ENCODE data around the gene ELMO3.

The ELMO3 gene

DNA sequence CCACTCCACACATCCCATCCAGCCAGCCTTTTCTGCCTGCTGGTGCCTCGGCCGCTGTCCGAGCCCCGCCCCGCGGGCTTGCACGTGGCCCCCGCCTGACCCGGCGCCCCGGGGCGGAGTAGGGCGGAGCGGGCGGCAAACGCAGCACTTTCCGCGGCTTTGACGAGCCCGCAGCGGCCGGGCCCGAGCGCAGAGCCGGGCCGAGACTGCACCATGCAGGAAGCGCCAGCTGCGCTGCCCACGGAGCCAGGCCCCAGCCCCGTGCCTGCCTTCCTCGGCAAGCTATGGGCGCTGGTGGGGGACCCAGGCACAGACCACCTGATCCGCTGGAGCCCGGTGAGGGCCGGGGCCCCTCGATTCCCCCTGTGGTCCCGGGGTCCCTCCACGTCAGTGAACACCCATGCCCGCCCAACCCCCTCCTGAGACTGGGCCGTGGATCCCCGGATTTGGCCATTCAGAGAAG lies 34.3 kb upstream of the ELMO3 start, which contains the start of gene HSF4:
Gene HSF4 (plus strand): TSS at position 147 of the 463 bp plus-strand sequence. CDS start 67 bp downstream, at position 214.
- no peak for DNase-seq

DNA sequence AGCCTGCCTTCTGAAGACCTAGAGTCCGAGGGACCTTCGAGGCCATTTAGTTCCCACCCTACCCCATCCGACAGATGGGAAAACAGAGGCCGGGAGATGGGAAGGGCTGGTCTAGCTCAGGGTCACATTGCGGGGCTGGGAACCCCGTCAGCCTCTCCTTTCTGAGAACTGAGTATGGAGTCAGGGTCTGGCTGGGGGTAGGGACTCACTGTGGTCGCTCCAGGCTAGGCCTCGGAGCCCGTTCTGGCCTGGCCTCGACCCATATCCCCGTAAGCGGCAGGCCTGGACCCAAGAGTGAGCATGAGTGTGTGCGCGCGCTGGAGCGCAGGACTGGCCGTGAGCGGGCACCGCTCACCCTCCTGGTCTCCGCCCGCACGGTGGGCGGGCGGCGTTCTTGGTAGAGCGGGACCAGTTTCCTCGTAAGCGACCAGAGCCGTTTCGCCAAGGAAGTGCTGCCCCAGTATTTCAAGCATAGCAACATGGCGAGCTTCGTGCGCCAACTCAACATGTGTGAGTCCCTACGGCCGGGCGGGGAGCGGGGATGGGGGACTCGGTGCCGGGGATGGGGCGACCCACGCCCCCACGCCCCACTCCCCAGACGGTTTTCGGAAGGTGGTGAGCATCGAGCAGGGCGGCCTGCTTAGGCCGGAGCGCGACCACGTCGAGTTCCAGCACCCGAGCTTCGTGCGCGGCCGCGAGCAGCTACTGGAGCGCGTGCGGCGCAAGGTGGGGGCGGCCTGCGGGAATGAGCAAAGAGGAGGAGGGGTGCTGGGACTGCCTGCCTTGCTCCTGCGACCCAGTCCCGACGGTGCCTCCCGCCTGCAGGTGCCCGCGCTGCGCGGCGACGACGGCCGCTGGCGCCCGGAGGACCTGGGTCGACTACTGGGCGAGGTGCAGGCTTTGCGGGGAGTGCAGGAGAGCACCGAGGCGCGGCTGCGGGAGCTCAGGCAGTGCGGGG lies 33.5 kb upstream of the ELMO3 start:
- DNase-seq: no peak

DNA sequence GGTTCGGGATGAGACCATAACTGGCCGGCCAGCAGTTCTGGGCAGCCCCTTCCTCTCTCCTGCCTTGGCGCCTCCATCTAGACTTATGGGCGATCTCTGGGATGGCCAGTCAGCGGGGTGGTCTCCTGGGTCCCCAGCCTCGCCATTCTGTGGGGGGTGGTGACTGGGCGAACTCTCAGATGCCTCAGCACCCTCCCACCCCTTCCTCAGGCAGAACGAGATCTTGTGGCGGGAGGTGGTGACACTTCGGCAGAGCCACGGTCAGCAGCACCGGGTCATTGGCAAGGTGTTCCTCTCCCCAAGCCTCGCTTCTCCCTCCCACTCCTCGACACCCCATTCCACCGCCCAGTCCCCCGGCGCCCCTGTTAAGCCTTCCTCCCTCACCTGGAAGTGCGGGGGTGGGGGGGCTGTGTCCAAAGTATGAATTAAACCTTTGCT lies 32.8 kb upstream of the ELMO3 start:
- DNase-seq: no peak

DNA sequence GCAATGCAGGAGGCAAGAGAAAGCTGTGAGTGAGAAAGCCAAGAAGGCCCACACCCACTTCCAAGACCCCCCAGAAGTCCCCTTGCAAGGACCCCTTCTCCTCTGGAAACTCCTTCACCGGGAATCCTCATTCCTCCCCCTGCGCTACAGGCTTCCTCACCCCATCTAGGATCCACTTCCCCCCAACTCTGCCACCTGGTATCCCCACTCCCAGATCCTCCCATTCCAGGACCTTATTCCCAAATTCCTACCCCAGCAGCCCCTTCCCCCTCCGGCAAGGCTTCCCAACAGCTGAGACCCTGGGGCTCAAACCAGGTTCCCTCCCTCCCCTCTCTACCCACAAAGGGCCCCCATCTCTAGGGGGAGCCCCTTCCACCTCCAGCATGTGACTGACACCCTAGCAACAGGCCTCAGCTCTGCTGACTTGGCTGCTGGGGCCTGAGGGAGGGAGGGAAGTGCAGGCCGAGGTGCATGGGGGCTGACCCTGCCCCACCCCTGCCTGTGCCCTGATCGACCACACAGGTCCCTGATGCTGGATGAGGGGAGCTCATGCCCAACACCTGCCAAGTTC lies 32.2 kb upstream of the ELMO3 start:
- DNase-seq: no peak

DNA sequence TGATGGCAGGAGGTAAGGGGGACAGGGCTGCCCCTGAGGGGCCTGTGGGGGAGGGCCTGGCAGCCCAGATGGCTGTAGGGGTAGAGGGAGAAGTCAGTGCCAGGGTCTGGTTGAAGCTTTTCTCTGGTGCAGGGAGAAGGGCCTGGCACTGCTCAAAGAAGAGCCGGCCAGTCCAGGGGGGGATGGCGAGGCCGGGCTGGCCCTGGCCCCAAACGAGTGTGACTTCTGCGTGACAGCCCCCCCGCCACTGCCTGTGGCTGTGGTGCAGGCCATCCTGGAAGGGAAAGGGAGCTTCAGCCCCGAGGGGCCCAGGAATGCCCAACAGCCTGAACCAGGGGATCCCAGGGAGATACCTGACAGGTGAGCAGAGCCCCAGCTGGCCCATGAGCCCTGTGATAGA lies 31.3 kb upstream of the ELMO3 start:
- DNase-seq: no peak

DNA sequence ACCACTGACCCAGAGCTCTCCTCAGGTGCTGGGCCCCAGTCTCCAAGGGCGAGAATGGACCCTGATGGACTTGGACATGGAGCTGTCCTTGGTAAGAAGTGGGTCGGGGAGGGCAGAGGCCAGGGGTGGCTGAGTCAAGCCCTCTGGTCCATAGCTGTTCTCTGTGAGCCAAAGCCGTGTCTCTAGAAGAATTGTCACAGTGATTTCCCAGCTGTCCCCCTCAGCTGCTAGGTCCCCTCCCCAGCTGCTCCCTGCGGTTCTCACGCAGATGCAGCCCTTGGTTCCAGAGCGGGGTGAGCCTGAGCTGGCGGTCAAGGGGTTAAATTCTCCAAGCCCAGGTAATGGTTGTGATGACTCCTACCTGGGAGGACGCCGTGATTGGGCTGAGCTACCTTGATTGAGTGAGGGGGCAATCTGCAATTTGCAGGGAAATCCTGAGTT lies 29.9 kb upstream of the ELMO3 start:
- no peak for DNase-seq

DNA sequence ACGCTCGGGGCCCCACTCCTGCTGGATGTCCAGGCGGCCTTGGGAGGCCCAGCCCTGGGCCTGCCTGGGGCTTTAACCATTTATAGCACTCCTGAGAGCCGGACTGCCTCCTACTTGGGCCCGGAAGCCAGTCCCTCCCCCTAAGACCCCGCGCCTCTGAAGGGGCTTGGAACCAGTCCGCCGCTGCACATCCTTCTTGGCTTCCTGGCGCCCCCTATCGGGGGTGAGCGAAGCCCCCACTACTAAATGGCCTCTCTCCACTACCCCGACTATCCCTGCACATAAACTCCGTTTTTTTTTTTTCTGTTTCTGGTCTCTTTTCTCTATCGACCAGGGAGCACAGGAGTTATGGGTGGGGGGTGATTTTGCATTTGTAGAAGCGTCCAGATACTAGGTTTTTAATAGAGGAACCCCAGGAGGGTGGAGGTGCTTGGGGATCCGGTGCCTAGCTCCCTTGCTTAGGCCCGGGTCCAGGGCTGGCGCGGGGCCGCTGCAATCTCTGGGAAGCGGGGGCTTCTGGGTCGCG lies 29.2 kb upstream of the ELMO3 start:
- DNase-seq: no peak

DNA sequence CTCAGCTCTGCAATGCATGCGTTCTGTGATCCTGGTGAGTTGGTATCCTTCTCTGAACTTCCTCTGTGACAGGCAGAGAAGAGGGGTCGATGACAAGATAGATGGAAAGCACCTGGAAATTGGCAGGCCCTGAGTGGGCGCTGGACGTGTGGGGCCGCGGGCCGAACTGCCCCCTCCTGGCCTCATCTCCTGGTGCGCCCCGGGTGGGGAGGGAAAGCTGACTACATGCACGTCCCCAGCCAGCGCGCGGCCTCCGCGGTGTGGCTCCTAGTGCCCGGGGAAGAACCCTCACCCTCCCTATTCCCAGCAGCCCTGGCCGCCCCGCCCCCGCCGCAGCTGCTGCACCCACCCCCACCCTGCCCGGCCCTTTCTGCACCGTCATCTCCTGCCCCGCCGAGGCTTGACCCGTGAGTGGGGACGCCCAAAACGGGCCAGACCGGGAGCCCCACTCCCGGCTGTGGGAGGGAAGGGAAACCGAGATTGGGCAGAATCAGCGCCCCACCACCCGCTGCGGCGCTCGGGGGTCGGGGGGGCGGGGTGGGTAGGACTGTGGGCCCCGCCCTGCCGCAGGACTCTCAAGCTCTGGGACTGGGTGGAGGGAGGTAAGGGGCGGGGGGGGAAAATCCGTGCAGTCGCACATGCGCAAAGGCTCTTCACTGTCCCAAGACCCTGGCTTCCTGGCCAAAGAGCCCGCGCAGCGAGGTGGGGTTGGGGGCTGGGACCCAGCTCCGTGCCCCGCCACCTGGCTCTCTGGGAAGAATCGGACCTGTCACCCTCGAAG lies 28.6 kb upstream of the ELMO3 start, which contains the start of gene NOL3:
Gene NOL3 (plus strand): TSS at position 371 of the 781 bp plus-strand sequence.
- no peak for DNase-seq

DNA sequence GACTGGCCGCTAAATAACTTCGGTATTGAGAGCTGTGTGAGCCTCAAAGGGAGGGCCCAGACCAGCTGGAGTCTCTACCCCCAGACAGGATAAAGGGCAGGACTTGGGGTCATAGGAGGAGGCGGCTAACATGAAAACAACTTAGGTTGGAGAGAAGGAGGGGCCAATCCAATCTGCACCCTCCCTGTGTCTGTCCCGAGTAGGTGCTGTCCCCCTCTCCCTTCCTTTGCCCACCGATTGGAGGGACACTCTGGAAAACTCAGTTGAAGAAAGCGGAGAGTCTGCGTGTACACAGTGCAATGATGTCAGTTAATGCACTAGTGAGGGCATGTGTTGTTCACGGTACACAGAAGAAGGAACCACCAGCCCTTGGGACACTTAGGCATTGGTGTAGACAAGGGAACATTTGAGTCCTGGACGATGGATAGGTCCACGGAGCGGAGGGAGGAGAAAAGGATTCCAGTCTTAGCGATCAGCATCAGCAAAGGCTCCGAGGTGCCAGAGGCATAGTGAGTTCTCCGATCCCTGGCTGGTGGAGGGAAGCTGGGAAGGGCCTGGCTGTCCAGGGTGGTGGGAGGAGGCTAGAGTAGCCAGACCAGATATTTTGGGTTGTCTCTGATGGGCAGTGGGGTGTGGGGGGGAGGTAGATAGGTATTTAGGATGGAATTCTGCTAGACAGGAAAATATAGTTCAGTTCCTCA lies 27.8 kb upstream of the ELMO3 start:
- DNase-seq: no peak

DNA sequence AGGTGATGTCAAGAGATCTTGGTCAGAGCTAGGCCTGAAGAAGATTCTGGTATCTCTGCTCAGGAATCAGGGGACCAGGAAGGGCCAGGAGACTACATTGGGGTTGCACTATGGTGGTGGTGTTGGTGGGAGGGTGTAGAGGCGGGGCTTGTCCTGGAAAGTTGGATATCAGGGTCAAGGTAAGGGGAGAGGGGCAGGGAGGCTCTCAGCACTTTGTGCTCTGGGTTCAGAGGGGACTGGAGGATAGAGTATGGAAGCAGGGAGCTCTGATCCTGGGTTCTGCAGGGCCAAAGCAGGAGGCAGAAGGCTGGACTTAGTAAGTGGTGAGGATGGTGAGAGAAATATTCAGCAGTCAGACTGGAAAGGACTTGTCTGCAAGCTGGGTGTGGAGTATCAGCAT lies 25.6 kb upstream of the ELMO3 start:
- DNase-seq: no peak

DNA sequence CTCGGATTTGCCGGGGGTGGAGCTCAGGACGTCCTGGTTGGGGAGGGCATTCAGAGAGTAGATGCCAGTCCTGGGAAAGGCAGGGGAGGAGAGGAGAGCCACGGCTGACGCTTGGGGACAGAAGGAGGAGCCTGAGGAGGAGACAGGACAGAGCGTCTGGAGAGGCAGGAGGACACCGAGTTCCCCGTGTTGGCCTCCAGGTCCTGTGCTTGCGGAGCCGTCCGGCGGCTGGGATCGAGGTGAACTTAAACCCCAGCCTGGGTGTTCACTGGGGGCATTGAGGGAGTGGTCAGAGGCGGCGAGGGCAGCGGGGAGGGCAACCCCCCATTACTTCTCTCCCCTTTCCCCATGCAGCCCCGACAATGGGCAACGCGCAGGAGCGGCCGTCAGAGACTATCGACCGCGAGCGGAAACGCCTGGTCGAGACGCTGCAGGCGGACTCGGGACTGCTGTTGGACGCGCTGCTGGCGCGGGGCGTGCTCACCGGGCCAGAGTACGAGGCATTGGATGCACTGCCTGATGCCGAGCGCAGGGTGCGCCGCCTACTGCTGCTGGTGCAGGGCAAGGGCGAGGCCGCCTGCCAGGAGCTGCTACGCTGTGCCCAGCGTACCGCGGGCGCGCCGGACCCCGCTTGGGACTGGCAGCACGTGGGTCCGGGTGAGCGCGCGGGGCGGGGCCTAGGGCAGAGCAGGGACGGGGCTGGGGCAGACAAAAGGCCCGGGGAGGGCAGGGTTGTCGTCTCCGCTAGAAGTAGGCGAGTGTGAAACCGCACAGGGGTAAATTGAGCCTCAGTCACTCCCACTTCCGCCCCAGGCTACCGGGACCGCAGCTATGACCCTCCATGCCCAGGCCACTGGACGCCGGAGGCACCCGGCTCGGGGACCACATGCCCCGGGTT lies 24.9 kb upstream of the ELMO3 start:
- peak; percentile 59 for DNase-seq

DNA sequence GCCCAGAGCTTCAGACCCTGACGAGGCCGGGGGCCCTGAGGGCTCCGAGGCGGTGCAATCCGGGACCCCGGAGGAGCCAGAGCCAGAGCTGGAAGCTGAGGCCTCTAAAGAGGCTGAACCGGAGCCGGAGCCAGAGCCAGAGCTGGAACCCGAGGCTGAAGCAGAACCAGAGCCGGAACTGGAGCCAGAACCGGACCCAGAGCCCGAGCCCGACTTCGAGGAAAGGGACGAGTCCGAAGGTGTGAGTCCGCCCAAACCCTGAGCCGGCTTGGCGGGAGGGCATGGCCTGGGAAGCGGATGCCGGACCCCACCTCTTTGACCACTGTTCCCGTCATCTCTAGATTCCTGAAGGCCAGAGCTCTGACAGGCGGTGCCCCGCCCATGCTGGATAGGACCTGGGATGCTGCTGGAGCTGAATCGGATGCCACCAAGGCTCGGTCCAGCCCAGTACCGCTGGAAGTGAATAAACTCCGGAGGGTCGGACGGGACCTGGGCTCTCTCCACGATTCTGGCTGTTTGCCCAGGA lies 24.2 kb upstream of the ELMO3 start:
- no peak for DNase-seq

DNA sequence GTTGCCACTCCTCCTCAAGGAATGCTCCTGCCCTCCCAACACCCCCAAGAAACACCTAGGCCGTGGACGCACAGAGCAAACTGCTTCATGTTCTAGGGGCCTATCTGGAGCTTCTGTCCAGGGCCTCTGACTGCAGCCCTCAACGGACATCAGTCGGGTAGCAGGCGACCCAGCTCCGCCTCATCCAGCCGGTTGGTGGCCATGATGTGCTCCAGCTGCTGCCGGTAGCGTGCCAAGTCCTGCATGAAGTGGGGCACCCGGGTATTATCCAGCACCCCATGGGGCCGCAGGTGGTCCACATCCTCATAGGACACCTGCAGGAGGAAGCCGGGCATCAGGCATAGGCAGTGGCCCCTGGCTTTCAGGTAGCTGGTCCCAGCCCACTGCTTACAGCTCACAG lies 22.3 kb upstream of the ELMO3 start:
- no peak for DNase-seq

DNA sequence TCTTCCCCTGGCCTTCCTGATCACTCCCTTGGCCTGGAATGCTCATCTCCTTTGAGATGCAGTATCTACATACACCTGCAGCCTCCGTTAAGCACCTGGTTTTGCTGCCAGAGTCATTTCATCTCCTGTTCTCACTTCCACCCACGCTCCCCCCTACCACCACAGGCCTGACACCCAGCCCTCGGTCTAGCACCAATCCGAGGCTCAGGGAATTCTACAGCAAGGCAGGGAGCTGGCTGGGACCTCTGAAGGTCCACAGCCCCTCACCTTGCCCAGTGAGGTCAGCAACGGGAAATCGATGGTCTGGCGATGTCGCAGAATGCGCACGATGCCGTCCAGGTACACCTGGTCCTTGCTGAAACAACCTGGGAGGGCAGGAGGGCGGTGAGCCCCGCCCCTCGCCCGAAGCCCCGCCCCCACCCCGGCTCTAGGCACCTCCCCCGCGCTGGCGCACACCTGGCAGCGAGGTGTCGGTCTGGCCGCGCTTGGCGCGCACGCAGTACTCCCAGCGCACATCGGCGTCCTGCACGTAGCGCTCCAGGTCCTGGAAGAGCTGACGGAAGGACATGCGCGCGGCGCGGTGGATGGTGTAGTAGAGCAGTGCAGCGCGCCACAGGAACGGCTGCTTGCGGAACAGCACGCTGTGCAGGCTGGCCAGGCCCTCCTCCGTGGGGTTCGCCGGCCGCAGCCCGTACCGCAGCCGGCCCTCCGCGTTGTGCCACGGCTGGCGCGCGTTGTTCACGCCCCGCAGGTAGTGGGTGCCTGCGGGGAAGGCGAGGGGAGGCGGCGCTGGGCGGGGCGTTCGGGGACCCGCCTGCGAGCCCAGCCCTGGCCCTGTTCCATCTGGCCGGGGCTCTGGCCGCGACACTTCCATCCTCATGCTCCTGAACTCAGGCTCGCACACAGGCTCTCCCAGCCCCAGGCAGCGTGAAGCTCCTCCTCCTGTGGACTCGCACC lies 20.9 kb upstream of the ELMO3 start:
- no peak for DNase-seq

DNA sequence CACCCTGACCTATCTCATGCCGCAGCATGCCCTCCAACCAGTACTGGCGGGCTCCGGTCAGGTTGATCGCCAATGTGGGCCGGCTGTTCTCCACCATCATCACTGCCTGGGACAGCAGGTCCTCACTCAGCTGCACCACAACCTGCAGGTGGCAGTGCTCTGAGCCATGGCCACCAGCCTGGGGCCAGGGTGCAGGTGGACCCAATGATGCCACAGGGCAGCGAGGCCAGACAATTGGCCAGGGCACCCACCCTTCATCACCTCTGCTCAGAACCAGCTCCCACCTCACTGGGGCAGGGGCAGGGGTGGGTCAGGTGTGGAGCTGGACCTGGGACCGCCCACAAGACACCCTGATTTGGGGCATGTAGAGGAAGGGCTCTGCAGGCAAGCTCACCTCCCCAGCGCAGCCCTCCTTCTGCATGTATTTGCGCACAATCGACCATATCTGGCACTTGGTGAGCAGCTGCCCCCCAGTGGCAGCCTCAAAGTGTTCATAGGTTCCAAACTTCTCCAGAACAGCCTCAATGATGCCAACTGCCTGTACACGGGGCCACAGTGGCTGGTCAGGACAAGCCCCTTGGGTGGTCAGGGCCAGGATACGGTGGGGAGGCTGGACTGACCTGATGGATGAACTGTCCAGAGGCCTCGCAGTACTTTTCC lies 19.4 kb upstream of the ELMO3 start:
- no peak for DNase-seq

DNA sequence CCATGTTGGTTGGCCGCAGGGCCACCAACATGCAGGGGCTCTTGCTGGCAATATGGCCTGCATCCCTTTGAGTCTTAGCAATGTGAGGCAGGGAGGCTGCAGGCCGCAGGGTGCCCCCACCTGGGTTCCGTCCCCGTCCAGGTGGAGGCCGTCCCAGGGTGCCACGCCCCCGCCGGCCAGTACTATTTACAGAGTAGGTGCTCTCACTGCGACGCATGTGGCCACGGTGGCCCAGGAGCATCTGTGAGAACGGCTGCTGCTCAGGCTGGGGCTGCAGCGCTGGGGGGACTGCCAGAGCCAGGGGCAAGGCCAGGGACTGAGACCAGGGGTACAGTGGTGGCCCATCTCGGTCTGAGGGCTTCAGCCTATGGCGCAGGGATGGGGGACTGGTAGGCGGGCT lies 18.8 kb upstream of the ELMO3 start:
- no peak for DNase-seq

DNA sequence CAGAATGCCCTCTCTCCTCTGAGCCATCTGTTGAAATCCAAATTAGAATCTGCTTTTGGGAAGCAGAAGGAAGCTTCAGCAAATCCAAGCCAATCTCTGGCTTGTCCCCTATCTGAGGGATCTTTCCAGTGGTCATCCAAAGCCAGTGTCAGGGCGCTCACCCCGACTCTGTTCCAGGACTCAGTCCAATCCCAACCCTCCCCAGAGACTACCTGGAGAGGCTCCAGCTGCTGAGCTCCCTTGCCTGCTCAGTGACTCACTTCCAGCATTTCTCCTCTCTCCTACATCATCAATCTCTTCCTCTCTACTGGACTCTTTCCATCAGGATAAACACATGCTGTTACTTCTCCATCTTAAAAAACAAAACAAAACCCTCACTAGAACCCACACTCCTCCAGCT lies 17.6 kb upstream of the ELMO3 start:
- DNase-seq: no peak

DNA sequence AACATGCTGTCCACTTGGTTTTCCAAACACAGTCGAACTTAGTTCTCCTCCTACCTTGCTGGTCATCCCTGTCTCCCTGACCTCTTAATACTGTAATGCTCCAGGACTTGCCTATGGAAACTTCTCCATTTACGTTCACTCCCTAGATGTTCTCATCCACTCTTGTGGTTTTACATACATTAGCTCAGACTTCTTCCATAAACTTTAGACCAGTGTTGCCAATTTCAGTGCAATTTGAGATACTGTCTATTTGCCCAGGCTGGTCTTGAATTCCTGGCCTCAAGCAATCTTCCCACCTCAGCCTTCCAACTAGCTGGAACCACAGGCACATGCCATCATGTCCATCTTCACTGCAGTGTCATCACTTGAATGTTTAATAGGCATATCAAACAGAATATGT lies 16.6 kb upstream of the ELMO3 start:
- DNase-seq: no peak

DNA sequence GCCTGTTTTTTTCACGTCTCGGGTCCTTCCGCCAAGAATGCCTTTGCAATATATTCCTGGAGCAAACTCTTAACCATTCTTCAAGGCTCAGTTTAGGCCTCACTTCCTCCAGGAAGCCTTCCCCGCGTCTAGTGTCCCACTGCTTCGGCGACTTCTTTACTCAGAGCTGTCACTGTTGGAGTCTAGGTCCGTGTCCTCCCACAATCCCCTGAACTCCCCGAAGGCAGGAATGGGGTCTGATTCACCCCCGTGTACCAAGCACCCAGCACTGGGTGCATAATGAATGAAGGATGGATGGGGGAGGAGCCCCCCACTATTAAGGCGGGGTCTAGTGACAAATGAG lies 15.7 kb upstream of the ELMO3 start:
- no peak for DNase-seq

All from activated gamma-delta T cell treated with Interleukin-2 at 50 U/mL for 16 hours (primary cell).